Kidney tubule cell (primary cell): ENCODE data around the gene MAP2K3.
"Not testable (repeated sequence)": the region's sequence is repeated elsewhere in the genome, so short reads cannot be mapped to it uniquely, and the experiment has no call there.

Experiments used
- DNase-seq: peaks from one replicate; pipeline ENCODE4 v3.0.0-alpha.2; 2018; ENCODE audit warnings: low spot score

Gene MAP2K3

GRCh38 chr17:21330436-21331160 lies 46.1 kb downstream of the MAP2K3 start:
- no peak for DNase-seq

- peak; percentile 18 for DNase-seq
Measured at GRCh38 chr17:21336541-21337294, 52.2 kb downstream of the MAP2K3 start.

- DNase-seq, result not testable (repeated sequence)
Measured at GRCh38 chr17:21337981-21338625, 53.6 kb downstream of the MAP2K3 start.

- no peak for DNase-seq
Measured at GRCh38 chr17:21339011-21339410, 54.5 kb downstream of the MAP2K3 start.

- DNase-seq, result not testable (repeated sequence)
Measured at GRCh38 chr17:21339571-21339970, 55.1 kb downstream of the MAP2K3 start.

GRCh38 chr17:21340407-21340806 lies 55.9 kb downstream of the MAP2K3 start:
- not testable (repeated sequence) for DNase-seq

GRCh38 chr17:21341279-21341678 lies 56.8 kb downstream of the MAP2K3 start:
- DNase-seq, result not testable (repeated sequence)

- not testable (repeated sequence) for DNase-seq
Measured at GRCh38 chr17:21341925-21342540, 57.5 kb downstream of the MAP2K3 start.

GRCh38 chr17:21343061-21343949 lies 58.8 kb downstream of the MAP2K3 start:
- not testable (repeated sequence) for DNase-seq

- not testable (repeated sequence) for DNase-seq
Measured at GRCh38 chr17:21344801-21345200, 60.3 kb downstream of the MAP2K3 start.

GRCh38 chr17:21345236-21345635 lies 60.7 kb downstream of the MAP2K3 start:
- DNase-seq, result no peak

- not testable (repeated sequence) for DNase-seq
Measured at GRCh38 chr17:21346107-21346506, 61.6 kb downstream of the MAP2K3 start.

GRCh38 chr17:21346651-21347250 lies 62.2 kb downstream of the MAP2K3 start:
- DNase-seq, result not testable (repeated sequence)

GRCh38 chr17:21347660-21348059 lies 63.1 kb downstream of the MAP2K3 start:
- not testable (repeated sequence) for DNase-seq

GRCh38 chr17:21348081-21348925 lies 63.8 kb downstream of the MAP2K3 start:
- not testable (repeated sequence) for DNase-seq

GRCh38 chr17:21348926-21349261 lies 64.4 kb downstream of the MAP2K3 start:
- DNase-seq, result not testable (repeated sequence)

- not testable (repeated sequence) for DNase-seq
Measured at GRCh38 chr17:21349358-21350050, 65.0 kb downstream of the MAP2K3 start.

- DNase-seq, result not testable (repeated sequence)
Measured at GRCh38 chr17:21350495-21350894, 66.0 kb downstream of the MAP2K3 start.

- no peak for DNase-seq
Measured at GRCh38 chr17:21351366-21352065, 67.0 kb downstream of the MAP2K3 start.
